Cardiac muscle cell (in vitro differentiated cells and primary cell): Measurements from ENCODE around the gene CYP46A1. TPM values are rescaled to one million over a fixed set of nuclear protein-coding genes. Genes with fewer than 3 reads are reported as not detected.
A peak's percentile ranks its signal among the peaks of the same experiment; 100 is the strongest.

Source experiments
- DNase-seq, 2 donors: peaks; one replicate each; pipeline versions ENCODE4 v3.0.0 to v3.0.0-alpha.2; 2010 to 2017; ENCODE audit warnings: low read depth in 1 of 2, low spot score in 1 of 2
- H3K27ac ChIP-seq: fragments of 200-600 bp; sonication (generic); 2 replicates; pipeline ENCODE4 v1.5.1; 2016
- H3K27me3 ChIP-seq: fragments of 200-600 bp; sonication (generic); 2 replicates; pipeline ENCODE4 v1.6.0; 2016; ENCODE audit warnings: control low read depth
- H3K36me3 ChIP-seq: fragments of 200-600 bp; sonication (generic); 2 replicates; pipeline ENCODE4 v1.5.1; 2016; ENCODE audit warnings: control low read depth
- H3K4me1 ChIP-seq: fragments of 200-600 bp; sonication (generic); 2 replicates; pipeline ENCODE4 v1.8.1; 2017; ENCODE audit warnings: low read depth, mild to moderate bottlenecking, mixed run types
- H3K4me3 ChIP-seq: fragments of 200-600 bp; sonication (generic); 2 replicates; pipeline ENCODE4 v1.5.1; 2016; ENCODE audit warnings: mild to moderate bottlenecking
- H3K9me3 ChIP-seq: fragments of 200-600 bp; sonication (generic); 2 replicates; pipeline ENCODE4 v1.5.1; 2017; ENCODE audit warnings: low read depth, mild to moderate bottlenecking, control low read depth
- CTCF ChIP-seq: IDR thresholded peaks from 2 replicates; pipeline ENCODE4 v1.5.1; 2012; ENCODE audit warnings: low read depth, mild to moderate bottlenecking, low read length
- polyA plus RNA-seq: library from polyadenylated mRNA; unstranded; fragments of >200 nt; fragmentation: Nextera tagmentation; extraction: Ambion mirVana; gene quantifications from 2 replicates; pipeline ENCODE4 v1.2.1, GENCODE V29; 2016
- total RNA-seq: library from RNA; depleted of rRNA; stranded (reverse); fragments of >200 nt; gene quantifications from 2 replicates; pipeline ENCODE4 v1.2.3, GENCODE V29; 2016

Gene CYP46A1
- total and polyA plus RNA-seq, 2 experiments from 2014 or later = 11.1 to 15.0 TPM

- no peaks in the 10 kb centered on the region for H3K9me3 ChIP-seq
- DNase-seq = peak in 1 of 2 donors; percentile 39
These were observed 1.1 kb downstream of the CYP46A1 start for GRCh38 chr14:99685151-99685591.

DNA sequence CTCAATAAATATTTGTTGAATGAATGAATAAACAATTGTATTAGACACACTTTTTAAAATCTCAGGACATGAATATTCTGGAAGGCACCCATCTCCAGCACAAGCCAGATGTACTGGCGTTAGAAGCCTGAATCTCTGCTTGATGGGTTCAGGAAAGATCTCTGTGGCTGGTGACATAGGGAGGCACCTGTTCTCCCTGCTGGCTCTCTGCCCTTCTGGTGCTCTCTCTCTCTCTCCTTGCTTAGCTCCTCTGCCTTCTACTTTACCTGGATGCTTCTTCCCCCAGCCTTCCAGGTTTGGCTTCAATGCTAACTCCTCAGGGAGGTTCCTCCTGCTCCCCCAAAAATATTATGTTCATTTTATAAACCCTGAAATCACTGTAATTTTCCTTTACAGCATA is 1.5 kb downstream of the CYP46A1 start:
- Histone ChIP-seq H3K9me3 (no peaks in the 10 kb centered on the region), H3K27ac (no peak overlapping the region), H3K36me3 (no peaks in the 10 kb centered on the region), H3K4me3 (no peak overlapping the region), H3K27me3 (no peaks in the 10 kb centered on the region), H3K4me1 (no peaks in the 10 kb centered on the region)
- TF ChIP-seq CTCF = no peak
- no peak for DNase-seq

More at GRCh38 chr14:99685151-99685591, 1.1 kb downstream of the CYP46A1 start:
- no peak overlapping the region for H3K4me3 ChIP-seq
- H3K27ac ChIP-seq = no peak overlapping the region
- no peaks in the 10 kb centered on the region for H3K27me3 ChIP-seq
- no peak for TF ChIP-seq CTCF
- H3K36me3 ChIP-seq = no peaks in the 10 kb centered on the region
- H3K4me1 ChIP-seq = no peaks in the 10 kb centered on the region

DNA sequence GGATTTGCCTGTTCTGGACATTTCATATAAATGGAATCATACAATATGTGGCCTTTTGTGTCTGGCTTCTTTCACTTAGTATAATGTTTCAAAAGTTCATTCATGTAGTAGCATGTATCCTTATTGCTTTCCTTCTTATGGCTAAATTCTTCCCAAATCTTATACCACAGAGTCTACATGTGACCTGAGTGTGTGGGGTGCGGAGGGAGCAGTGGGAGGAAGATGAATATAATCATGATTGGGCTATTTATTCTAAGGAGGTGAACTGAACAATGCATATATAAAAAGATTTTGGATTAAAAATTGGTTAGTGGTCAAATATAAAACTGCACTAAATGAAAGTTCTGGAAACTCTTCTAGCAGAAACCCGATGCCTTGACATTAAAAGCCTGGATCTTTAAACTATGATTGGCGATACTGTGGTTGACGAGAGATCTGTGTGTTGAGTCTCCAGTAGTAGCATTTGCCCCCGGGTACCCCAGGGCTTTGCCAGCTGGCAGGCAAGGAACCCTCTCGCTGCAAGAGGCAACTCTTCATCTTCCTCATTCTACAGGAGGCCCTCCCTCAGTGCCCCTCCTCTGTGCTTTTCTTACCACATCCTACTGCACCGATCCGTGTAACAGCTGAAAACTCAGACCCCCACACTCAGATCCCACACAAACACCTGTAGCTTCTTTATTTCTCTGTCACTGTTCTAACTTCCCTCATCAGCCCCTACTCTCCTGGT is 2.6 kb downstream of the CYP46A1 start:
- Histone ChIP-seq H3K27ac (no peak overlapping the region), H3K9me3 (no peaks in the 10 kb centered on the region), H3K27me3 (no peaks in the 10 kb centered on the region), H3K36me3 (no peaks in the 10 kb centered on the region), H3K4me1 (no peaks in the 10 kb centered on the region), H3K4me3 (no peak overlapping the region)
- TF ChIP-seq CTCF = no peak
- DNase-seq = no peak

- TF ChIP-seq CTCF = peak; percentile 74
- H3K27me3 ChIP-seq = no peaks in the 10 kb centered on the region
- no peaks in the 10 kb centered on the region for H3K4me1 ChIP-seq
- peak in 1 of 2 donors; percentile 18 for DNase-seq
- H3K27ac ChIP-seq = no peak overlapping the region
- H3K36me3 ChIP-seq = no peaks in the 10 kb centered on the region
- H3K9me3 ChIP-seq = no peaks in the 10 kb centered on the region
- H3K4me3 ChIP-seq = no peak overlapping the region
These were observed 3.4 kb downstream of the CYP46A1 start for GRCh38 chr14:99687284-99688209.

DNA sequence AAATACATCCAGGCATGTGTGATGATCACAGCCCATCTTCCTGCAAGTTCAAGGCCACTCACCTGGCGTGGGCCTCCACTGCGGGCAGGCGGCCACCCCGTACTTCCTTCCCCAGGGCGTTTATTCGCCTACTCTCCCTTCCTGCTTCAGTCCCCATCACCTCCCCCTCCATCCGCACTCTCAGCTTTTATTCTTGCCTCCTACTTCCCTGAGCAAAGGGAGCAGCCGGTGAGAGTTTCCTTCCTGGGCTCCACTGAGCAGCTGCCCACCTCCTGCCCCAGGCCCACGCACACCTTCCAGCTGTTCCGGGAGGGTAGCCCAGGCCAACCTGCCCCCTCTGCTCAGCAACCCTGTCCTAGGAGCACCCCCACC is 4.1 kb downstream of the CYP46A1 start:
- Histone ChIP-seq H3K27me3 (no peaks in the 10 kb centered on the region), H3K27ac (no peak overlapping the region), H3K4me3 (no peak overlapping the region), H3K9me3 (no peaks in the 10 kb centered on the region), H3K36me3 (no peaks in the 10 kb centered on the region), H3K4me1 (no peaks in the 10 kb centered on the region)
- no peak for TF ChIP-seq CTCF
- DNase-seq = no peak
